H1 (cell line): ENCODE results near the gene CEP135. TPM values are rescaled to one million over a fixed set of nuclear protein-coding genes. Genes with fewer than 3 reads are reported as not detected.

Experiments used
- GABPA ChIP-seq: IDR thresholded peaks from 2 replicates; pipeline ENCODE4 v1.6.1; 2011; ENCODE audit warnings: mild to moderate bottlenecking, low read length, moderate library complexity, borderline replicate concordance; ENCODE audit not compliant: insufficient read depth
- JUND ChIP-seq: IDR thresholded peaks from 2 replicates; pipeline ENCODE4 v1.6.1; 2011; ENCODE audit warnings: mild to moderate bottlenecking, improper control_type of control experiment, low read length
- RAD21 ChIP-seq, 2 experiments: IDR thresholded peaks in 1 of 2; conservative IDR thresholded peaks in 1 of 2; 2 replicates each; pipeline ENCODE4 v1.6.1; 2011; ENCODE audit warnings: low read depth in 2 of 2, low read length in 2 of 2, improper control_type of control experiment in 1 of 2, inconsistent platforms in 1 of 2, mild to moderate bottlenecking in 1 of 2, moderate library complexity in 1 of 2
- SIRT6 ChIP-seq: IDR thresholded peaks from one replicate; pipeline ENCODE4 v1.7.1; 2012; ENCODE audit warnings: low read length, inconsistent platforms
- SIX5 ChIP-seq: IDR thresholded peaks from 2 replicates; pipeline ENCODE4 v1.6.1; 2011; ENCODE audit warnings: mild to moderate bottlenecking, low read depth, low read length
- TAF7 ChIP-seq: optimal IDR thresholded peaks from 2 replicates; pipeline ENCODE3; 2011; ENCODE audit warnings: low read depth, mild to moderate bottlenecking, inconsistent platforms, low read length, moderate library complexity, borderline replicate concordance
- YY1 ChIP-seq: IDR thresholded peaks from 2 replicates; pipeline ENCODE4 v1.6.1; 2011; ENCODE audit warnings: low read depth, mild to moderate bottlenecking, low read length
- polyA plus RNA-seq, 7 experiments: library from polyadenylated mRNA; depleted of rRNA in 3 of 7; stranded (reverse) in 5 of 7; unstranded in 2 of 7; fragments of >200 nt in 5 of 7; fragments of 200-250 nt in 2 of 7; gene quantifications; 1 replicate in 5 of 7; 2 replicates in 1 of 7; 4 replicates in 1 of 7; pipeline versions ENCODE4 v1.2.1 to v1.2.3, GENCODE V29; 2011 to 2013; ENCODE audit warnings: missing spikeins in 2 of 7, mixed read lengths in 2 of 7
- total RNA-seq: library from RNA; stranded (reverse); fragmentation: NEBNext Ultra II Directional; extraction: Animal tissue kit (Norgen Biotek cat#: 25700); gene quantifications from 2 replicates; pipeline ENCODE4 v1.2.1, GENCODE V29; 2021
- TF ChIP-seq, protein P1 (sequence below): fragments of 300-600 bp; sonication (generic); IDR thresholded peaks from 2 replicates; pipeline ENCODE4 v1.7.1; 2012; ENCODE audit warnings: low read length, moderate library complexity, mild to moderate bottlenecking, inconsistent platforms; ENCODE audit not compliant: insufficient replicate concordance
- TF ChIP-seq, protein P2 (sequence below): IDR thresholded peaks from 2 replicates; pipeline ENCODE4 v1.6.1; 2012; ENCODE audit warnings: low read length, inconsistent platforms

The CEP135 gene
- total and polyA plus RNA-seq, 2 of the 8 experiments (the other 6 are each of a cell fraction or from before 2014, with no cell fraction given), result 2.7 to 14.5 TPM

DNA sequence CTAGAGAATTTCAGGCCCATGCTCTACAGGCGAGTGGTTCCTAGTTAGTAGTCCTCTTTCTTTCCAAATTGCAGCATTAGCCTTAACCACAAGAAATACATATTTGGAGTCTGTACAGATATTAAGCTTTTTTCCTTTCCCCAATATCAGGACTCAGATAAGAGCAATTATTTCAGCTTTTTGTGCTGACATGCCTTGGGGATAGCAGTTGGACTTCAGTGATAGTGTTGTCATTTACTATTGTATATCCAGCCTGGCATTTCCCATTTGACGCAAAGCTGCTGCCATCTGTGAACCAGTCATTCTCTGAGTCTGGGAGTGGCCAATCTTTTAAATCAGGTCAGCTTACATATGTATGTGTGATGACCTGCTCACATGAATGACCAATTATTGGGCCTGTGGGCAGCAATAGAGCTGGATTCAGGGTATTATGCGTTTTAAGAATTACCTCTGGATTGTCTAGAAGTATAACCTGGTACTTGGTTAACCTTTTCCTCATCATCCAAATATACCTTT, 6.8 kb upstream of the CEP135 start (continued):
- TF ChIP-seq, protein P1, sequence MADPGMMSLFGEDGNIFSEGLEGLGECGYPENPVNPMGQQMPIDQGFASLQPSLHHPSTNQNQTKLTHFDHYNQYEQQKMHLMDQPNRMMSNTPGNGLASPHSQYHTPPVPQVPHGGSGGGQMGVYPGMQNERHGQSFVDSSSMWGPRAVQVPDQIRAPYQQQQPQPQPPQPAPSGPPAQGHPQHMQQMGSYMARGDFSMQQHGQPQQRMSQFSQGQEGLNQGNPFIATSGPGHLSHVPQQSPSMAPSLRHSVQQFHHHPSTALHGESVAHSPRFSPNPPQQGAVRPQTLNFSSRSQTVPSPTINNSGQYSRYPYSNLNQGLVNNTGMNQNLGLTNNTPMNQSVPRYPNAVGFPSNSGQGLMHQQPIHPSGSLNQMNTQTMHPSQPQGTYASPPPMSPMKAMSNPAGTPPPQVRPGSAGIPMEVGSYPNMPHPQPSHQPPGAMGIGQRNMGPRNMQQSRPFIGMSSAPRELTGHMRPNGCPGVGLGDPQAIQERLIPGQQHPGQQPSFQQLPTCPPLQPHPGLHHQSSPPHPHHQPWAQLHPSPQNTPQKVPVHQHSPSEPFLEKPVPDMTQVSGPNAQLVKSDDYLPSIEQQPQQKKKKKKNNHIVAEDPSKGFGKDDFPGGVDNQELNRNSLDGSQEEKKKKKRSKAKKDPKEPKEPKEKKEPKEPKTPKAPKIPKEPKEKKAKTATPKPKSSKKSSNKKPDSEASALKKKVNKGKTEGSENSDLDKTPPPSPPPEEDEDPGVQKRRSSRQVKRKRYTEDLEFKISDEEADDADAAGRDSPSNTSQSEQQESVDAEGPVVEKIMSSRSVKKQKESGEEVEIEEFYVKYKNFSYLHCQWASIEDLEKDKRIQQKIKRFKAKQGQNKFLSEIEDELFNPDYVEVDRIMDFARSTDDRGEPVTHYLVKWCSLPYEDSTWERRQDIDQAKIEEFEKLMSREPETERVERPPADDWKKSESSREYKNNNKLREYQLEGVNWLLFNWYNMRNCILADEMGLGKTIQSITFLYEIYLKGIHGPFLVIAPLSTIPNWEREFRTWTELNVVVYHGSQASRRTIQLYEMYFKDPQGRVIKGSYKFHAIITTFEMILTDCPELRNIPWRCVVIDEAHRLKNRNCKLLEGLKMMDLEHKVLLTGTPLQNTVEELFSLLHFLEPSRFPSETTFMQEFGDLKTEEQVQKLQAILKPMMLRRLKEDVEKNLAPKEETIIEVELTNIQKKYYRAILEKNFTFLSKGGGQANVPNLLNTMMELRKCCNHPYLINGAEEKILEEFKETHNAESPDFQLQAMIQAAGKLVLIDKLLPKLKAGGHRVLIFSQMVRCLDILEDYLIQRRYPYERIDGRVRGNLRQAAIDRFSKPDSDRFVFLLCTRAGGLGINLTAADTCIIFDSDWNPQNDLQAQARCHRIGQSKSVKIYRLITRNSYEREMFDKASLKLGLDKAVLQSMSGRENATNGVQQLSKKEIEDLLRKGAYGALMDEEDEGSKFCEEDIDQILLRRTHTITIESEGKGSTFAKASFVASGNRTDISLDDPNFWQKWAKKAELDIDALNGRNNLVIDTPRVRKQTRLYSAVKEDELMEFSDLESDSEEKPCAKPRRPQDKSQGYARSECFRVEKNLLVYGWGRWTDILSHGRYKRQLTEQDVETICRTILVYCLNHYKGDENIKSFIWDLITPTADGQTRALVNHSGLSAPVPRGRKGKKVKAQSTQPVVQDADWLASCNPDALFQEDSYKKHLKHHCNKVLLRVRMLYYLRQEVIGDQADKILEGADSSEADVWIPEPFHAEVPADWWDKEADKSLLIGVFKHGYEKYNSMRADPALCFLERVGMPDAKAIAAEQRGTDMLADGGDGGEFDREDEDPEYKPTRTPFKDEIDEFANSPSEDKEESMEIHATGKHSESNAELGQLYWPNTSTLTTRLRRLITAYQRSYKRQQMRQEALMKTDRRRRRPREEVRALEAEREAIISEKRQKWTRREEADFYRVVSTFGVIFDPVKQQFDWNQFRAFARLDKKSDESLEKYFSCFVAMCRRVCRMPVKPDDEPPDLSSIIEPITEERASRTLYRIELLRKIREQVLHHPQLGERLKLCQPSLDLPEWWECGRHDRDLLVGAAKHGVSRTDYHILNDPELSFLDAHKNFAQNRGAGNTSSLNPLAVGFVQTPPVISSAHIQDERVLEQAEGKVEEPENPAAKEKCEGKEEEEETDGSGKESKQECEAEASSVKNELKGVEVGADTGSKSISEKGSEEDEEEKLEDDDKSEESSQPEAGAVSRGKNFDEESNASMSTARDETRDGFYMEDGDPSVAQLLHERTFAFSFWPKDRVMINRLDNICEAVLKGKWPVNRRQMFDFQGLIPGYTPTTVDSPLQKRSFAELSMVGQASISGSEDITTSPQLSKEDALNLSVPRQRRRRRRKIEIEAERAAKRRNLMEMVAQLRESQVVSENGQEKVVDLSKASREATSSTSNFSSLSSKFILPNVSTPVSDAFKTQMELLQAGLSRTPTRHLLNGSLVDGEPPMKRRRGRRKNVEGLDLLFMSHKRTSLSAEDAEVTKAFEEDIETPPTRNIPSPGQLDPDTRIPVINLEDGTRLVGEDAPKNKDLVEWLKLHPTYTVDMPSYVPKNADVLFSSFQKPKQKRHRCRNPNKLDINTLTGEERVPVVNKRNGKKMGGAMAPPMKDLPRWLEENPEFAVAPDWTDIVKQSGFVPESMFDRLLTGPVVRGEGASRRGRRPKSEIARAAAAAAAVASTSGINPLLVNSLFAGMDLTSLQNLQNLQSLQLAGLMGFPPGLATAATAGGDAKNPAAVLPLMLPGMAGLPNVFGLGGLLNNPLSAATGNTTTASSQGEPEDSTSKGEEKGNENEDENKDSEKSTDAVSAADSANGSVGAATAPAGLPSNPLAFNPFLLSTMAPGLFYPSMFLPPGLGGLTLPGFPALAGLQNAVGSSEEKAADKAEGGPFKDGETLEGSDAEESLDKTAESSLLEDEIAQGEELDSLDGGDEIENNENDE, result no peak
- TF ChIP-seq YY1 (no peak), RAD21 (IDR thresholded peaks at IDR 0.05 in 1 of 2, conservative IDR thresholded peaks at IDR 0.05 in 1 of 2; ENCODE audit: low read depth in 2 of 2, low read length in 2 of 2) (no peak), GABPA (no peak), SIX5 (no peak), JUND (no peak), TAF7 (no peak), SIRT6 (no peak)
- TF ChIP-seq, protein P2, sequence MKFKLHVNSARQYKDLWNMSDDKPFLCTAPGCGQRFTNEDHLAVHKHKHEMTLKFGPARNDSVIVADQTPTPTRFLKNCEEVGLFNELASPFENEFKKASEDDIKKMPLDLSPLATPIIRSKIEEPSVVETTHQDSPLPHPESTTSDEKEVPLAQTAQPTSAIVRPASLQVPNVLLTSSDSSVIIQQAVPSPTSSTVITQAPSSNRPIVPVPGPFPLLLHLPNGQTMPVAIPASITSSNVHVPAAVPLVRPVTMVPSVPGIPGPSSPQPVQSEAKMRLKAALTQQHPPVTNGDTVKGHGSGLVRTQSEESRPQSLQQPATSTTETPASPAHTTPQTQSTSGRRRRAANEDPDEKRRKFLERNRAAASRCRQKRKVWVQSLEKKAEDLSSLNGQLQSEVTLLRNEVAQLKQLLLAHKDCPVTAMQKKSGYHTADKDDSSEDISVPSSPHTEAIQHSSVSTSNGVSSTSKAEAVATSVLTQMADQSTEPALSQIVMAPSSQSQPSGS, result no peak
